Right atrium auricular region (tissue), 2 donors: ENCODE data around the gene QPCT. TPM values are rescaled to one million over a fixed set of nuclear protein-coding genes. Genes with fewer than 3 reads are reported as not detected.

Source experiments
- DNase-seq: peaks from one replicate; pipeline ENCODE4 v3.0.0-alpha.2; 2019; ENCODE audit warnings: low spot score
- H3K27ac ChIP-seq, 2 donors: fragments of 200-600 bp; sonication (generic); 1 replicate in 1 of 2; 2 replicates in 1 of 2; pipeline ENCODE4 v1.5.1; 2016 to 2019
- H3K27me3 ChIP-seq, 2 donors: fragments of 200-600 bp; sonication (generic); one replicate each; pipeline versions ENCODE4 v1.5.1 to v1.6.0; 2017 to 2019
- H3K36me3 ChIP-seq: fragments of 200-600 bp; sonication (generic); one replicate; pipeline ENCODE4 v1.5.1; 2016
- H3K4me1 ChIP-seq, 2 donors: fragments of 200-600 bp; sonication (generic); one replicate each; pipeline versions ENCODE4 v1.5.1 to v1.6.0; 2017 to 2019
- H3K4me3 ChIP-seq, 2 donors: fragments of 200-600 bp; sonication (generic); 1 replicate in 1 of 2; 2 replicates in 1 of 2; pipeline ENCODE4 v1.5.1; 2017 to 2019; ENCODE audit warnings: mild to moderate bottlenecking in 1 of 2, moderate library complexity in 1 of 2
- H3K9me3 ChIP-seq, 2 donors: fragments of 200-600 bp; sonication (generic); one replicate each; pipeline ENCODE4 v1.5.1; 2019
- CTCF ChIP-seq, 2 donors: fragments of 200-600 bp; sonication (generic); IDR thresholded peaks; one replicate each; pipeline ENCODE4 v1.5.1; 2019; ENCODE audit warnings: antibody characterized with exemption in 2 of 2
- total RNA-seq, 2 donors: library from RNA; depleted of rRNA; stranded (reverse); fragments of >200 nt; gene quantifications; one replicate each; pipeline ENCODE4 v1.1.0, GENCODE V29; 2016

QPCT gene
- total RNA-seq, 2 donors from 2014 or later, result 1.1 to 10.1 TPM

- peaks cover 0 to 22% of the 10 kb centered on the region in 2 donors for H3K4me1 ChIP-seq
- no peak for TF ChIP-seq CTCF (IDR thresholded peaks at IDR 0.05)
- H3K4me3 ChIP-seq, result no peak overlapping the region
- H3K27me3 ChIP-seq, result no peaks in the 10 kb centered on the region
- H3K9me3 ChIP-seq, result no peaks in the 10 kb centered on the region
- DNase-seq, result no peak
- H3K36me3 ChIP-seq, result no peaks in the 10 kb centered on the region
- H3K27ac ChIP-seq, result no peak overlapping the region
Observed at GRCh38 chr2:37348155-37348554, 3.7 kb downstream of the QPCT start.

- Histone ChIP-seq H3K27me3 (no peaks in the 10 kb centered on the region), H3K9me3 (no peaks in the 10 kb centered on the region), H3K4me1 (peaks cover 0 to 10% of the 10 kb centered on the region in 2 donors), H3K4me3 (no peak overlapping the region), H3K27ac (no peak overlapping the region), H3K36me3 (no peaks in the 10 kb centered on the region)
- TF ChIP-seq CTCF (IDR thresholded peaks at IDR 0.05), result no peak
- no peak for DNase-seq
Observed at GRCh38 chr2:37349231-37349860, 4.9 kb downstream of the QPCT start.

GRCh38 chr2:37350034-37350433 is 5.6 kb downstream of the QPCT start:
- peaks cover 0 to 3% of the 10 kb centered on the region in 2 donors for H3K4me1 ChIP-seq
- DNase-seq, result no peak
- no peaks in the 10 kb centered on the region for H3K27me3 ChIP-seq
- no peak overlapping the region for H3K4me3 ChIP-seq
- no peaks in the 10 kb centered on the region for H3K9me3 ChIP-seq
- no peaks in the 10 kb centered on the region for H3K36me3 ChIP-seq
- TF ChIP-seq CTCF (IDR thresholded peaks at IDR 0.05), result no peak
- H3K27ac ChIP-seq, result no peak overlapping the region

- Histone ChIP-seq H3K27ac (no peak overlapping the region), H3K4me1 (no peaks in the 10 kb centered on the region), H3K4me3 (no peak overlapping the region), H3K36me3 (no peaks in the 10 kb centered on the region), H3K27me3 (no peaks in the 10 kb centered on the region), H3K9me3 (no peaks in the 10 kb centered on the region)
- no peak for DNase-seq
- TF ChIP-seq CTCF (IDR thresholded peaks at IDR 0.05), result no peak
Observed at GRCh38 chr2:37354531-37354930, 10.1 kb downstream of the QPCT start.

- Histone ChIP-seq H3K4me3 (no peak overlapping the region), H3K4me1 (no peaks in the 10 kb centered on the region), H3K9me3 (no peaks in the 10 kb centered on the region), H3K27ac (no peak overlapping the region), H3K27me3 (no peaks in the 10 kb centered on the region), H3K36me3 (no peaks in the 10 kb centered on the region)
- DNase-seq, result no peak
- TF ChIP-seq CTCF (IDR thresholded peaks at IDR 0.05), result no peak
Observed at GRCh38 chr2:37355735-37356134, 11.3 kb downstream of the QPCT start.

- Histone ChIP-seq H3K4me3 (no peak overlapping the region), H3K4me1 (no peaks in the 10 kb centered on the region), H3K9me3 (no peaks in the 10 kb centered on the region), H3K27me3 (no peaks in the 10 kb centered on the region), H3K27ac (no peak overlapping the region), H3K36me3 (no peaks in the 10 kb centered on the region)
- no peak for TF ChIP-seq CTCF (IDR thresholded peaks at IDR 0.05)
- DNase-seq, result no peak
Observed at GRCh38 chr2:37356299-37356698, 11.9 kb downstream of the QPCT start.
